K562 (cell line): ENCODE data around the gene CCDC187. TPM values are rescaled to one million over a fixed set of nuclear protein-coding genes. Genes with fewer than 3 reads are reported as not detected.

Source experiments
- ATAC-seq: fragments of 200-7000 bp; cut with Tn5 transposase; 3 replicates; pipeline ENCODE4 v1.9.1; 2020; ENCODE audit warnings: moderate library complexity
- BruUV-seq: library from RNA; stranded (reverse); fragments of 400-500 nt; replicated peaks from 2 replicates; lab custom pipeline; 2021; lab: Mats Ljungman, UMichigan
- CTCF ChIA-PET: fragments of 300-600 bp; formaldehyde crosslinking; extraction: SDS; loops from one replicate; lab custom pipeline; 2021; ENCODE audit warnings: low intra/inter-chr PET ratio; lab: Yijun Ruan, JAX
- POLR2A ChIA-PET: fragments of 300-600, 350-650 bp; sonication (Branson Sonifier 250); formaldehyde crosslinking; extraction: SDS; loops from one replicate; lab custom pipeline; 2021; ENCODE audit warnings: antibody characterized with exemption, inconsistent platforms; lab: Yijun Ruan, JAX
- DNase-seq, 4 experiments: peaks; one replicate each; pipeline versions ENCODE4 v3.0.0 to v3.0.0-alpha.2; 2011 to 2018; ENCODE audit warnings: low spot score in 3 of 4, mixed read lengths in 3 of 4; ENCODE audit errors: extremely low read depth in 1 of 4
- FAIRE-seq: peaks from 2 replicates; lab custom pipeline; 2011; peaks lifted over from hg19 to GRCh38; lab: Jason Lieb, UNC
- H2AFZ ChIP-seq: 2 replicates; pipeline ENCODE4 v1.6.0; 2011; ENCODE audit warnings: low read depth, low read length, control low read depth, inconsistent platforms
- H3K27ac ChIP-seq: fragments of 200-600 bp; 3 replicates; pipeline ENCODE4 v1.8.0; 2011; ENCODE audit warnings: low read depth, mild to moderate bottlenecking, control low read depth, inconsistent platforms, low read length, moderate library complexity, mixed read lengths; ENCODE audit errors: extremely low read depth
- H3K27me3 ChIP-seq, 2 experiments: fragments of 300-600 bp in 1 of 2; 2 replicates in 1 of 2; 3 replicates in 1 of 2; pipeline versions ENCODE4 v1.6.0 to v1.8.0; 2011; ENCODE audit warnings: inconsistent platforms in 2 of 2, low read length in 2 of 2, mild to moderate bottlenecking in 1 of 2, mixed read lengths in 1 of 2, moderate library complexity in 1 of 2; ENCODE audit not compliant: control insufficient read depth in 2 of 2, insufficient read depth in 2 of 2
- H3K36me3 ChIP-seq: fragments of 300-600 bp; 3 replicates; pipeline ENCODE4 v1.8.0; 2011; ENCODE audit warnings: mild to moderate bottlenecking, low read length, inconsistent platforms; ENCODE audit not compliant: control insufficient read depth, insufficient read depth
- H3K4me1 ChIP-seq, 2 experiments: fragments of 200-600 bp in 1 of 2; replicated peaks in 1 of 2; 2 replicates in 1 of 2; 3 replicates in 1 of 2; pipeline versions ENCODE4 v1.5.1 to v1.8.0; 2011; ENCODE audit warnings: inconsistent platforms in 2 of 2, low read length in 2 of 2, mild to moderate bottlenecking in 1 of 2, mixed read lengths in 1 of 2, moderate library complexity in 1 of 2; ENCODE audit not compliant: control insufficient read depth in 2 of 2, insufficient read depth in 2 of 2
- H3K4me2 ChIP-seq: 2 replicates; pipeline ENCODE4 v1.6.1; 2011; ENCODE audit warnings: low read length, control low read depth, inconsistent platforms, mixed read lengths; ENCODE audit not compliant: insufficient read depth
- H3K4me3 ChIP-seq: fragments of 200-600 bp; sonication (generic), shearing (Covaris generic); 2 replicates; pipeline ENCODE4 v1.5.1; 2016; ENCODE audit warnings: control low read depth, inconsistent platforms
- H3K79me2 ChIP-seq: fragments of 200-600 bp; 3 replicates; pipeline ENCODE4 v1.8.0; 2011; ENCODE audit warnings: low read length, inconsistent platforms; ENCODE audit not compliant: control insufficient read depth, insufficient read depth
- H3K9ac ChIP-seq, 2 experiments: 2 replicates each; pipeline versions ENCODE4 v1.6.0 to v1.6.1; 2011; ENCODE audit warnings: low read depth in 2 of 2, low read length in 2 of 2, control low read depth in 1 of 2, inconsistent platforms in 1 of 2, mild to moderate bottlenecking in 1 of 2, mixed read lengths in 1 of 2; ENCODE audit not compliant: insufficient read depth in 1 of 2
- H3K9me1 ChIP-seq: one replicate; pipeline ENCODE4 v1.6.0; 2011; ENCODE audit warnings: inconsistent platforms, mild to moderate bottlenecking, low read length, moderate library complexity; ENCODE audit not compliant: control insufficient read depth, insufficient read depth
- H3K9me3 ChIP-seq: replicated peaks from 2 replicates; pipeline ENCODE4 v1.5.1; 2011; ENCODE audit warnings: low read depth, low read length, inconsistent platforms; ENCODE audit not compliant: control insufficient read depth, insufficient read depth
- H4K20me1 ChIP-seq: replicated peaks from 2 replicates; pipeline ENCODE4 v1.6.1; 2011; ENCODE audit warnings: low read length, inconsistent platforms, mixed read lengths; ENCODE audit not compliant: control insufficient read depth, insufficient read depth
- BRD4 ChIP-seq: fragments of 200-600 bp; sonication (generic); IDR thresholded peaks from 2 replicates; pipeline ENCODE4 v1.6.1; 2017; ENCODE audit warnings: inconsistent platforms
- HDAC8 ChIP-seq: fragments of 450-650 bp; IDR thresholded peaks from 2 replicates; pipeline ENCODE4 v1.6.1; 2016; ENCODE audit warnings: mild to moderate bottlenecking, missing genetic modification characterization, moderate library complexity, missing compliant biosample characterization
- MTA1 ChIP-seq: fragments of 450-650 bp; IDR thresholded peaks from 2 replicates; pipeline ENCODE4 v1.6.1; 2017; ENCODE audit warnings: borderline replicate concordance
- XRCC5 ChIP-seq: fragments of 200-400 bp; formaldehyde crosslinking; IDR thresholded peaks from 2 replicates; pipeline ENCODE4 v1.6.1; 2017; ENCODE audit warnings: low read depth, mild to moderate bottlenecking, low read length
- ZBED1 ChIP-seq: IDR thresholded peaks from 2 replicates; pipeline ENCODE4 v1.6.1; 2014
- ZFP1 ChIP-seq: fragments of 450-650 bp; formaldehyde crosslinking; IDR thresholded peaks from 2 replicates; pipeline ENCODE4 v1.4.0; 2020; ENCODE audit warnings: mild to moderate bottlenecking, mixed read lengths
- ZNF57 ChIP-seq: fragments of 450-650 bp; formaldehyde crosslinking; IDR thresholded peaks from 2 replicates; pipeline ENCODE4 v1.4.0; 2020; ENCODE audit warnings: mild to moderate bottlenecking, moderate library complexity
- WGBS: fragments of 100-300 bp; shearing (Covaris generic); methylation state at CpG from one replicate; pipeline ENCODE4 v1.1.6; 2016; ENCODE audit warnings: low coverage, mixed read lengths; ENCODE audit not compliant: insufficient coverage; ENCODE audit errors: missing lambda C conversion rate; 5-methylcytosine and 5-hydroxymethylcytosine counted together
- in situ Hi-C: fragments of 300-500 bp; cut with MboI; formaldehyde crosslinking; loops from 4 replicates; pipeline ENCODE4 v1.15.0; 2018; ENCODE audit warnings: inconsistent platforms, mixed read lengths
- intact Hi-C: fragments of 100-400 bp; cut with micrococcal nuclease; formaldehyde crosslinking; loops from 2 replicates; pipeline ENCODE4 v1.14.2; 2022
- polyA plus RNA-seq, 8 experiments: library from polyadenylated mRNA; depleted of rRNA in 4 of 8; stranded (reverse) in 5 of 8; unstranded in 3 of 8; fragments of >200 nt; fragmentation: Nextera tagmentation in 2 of 8; fragmentation: Illumina TruSeq in 1 of 8; extraction: Ambion mirVana in 2 of 8; extraction: Trizol in 1 of 8; gene quantifications; 2 replicates each; pipeline versions ENCODE4 v1.2.1 to v1.2.3, GENCODE V29; 2011 to 2014; ENCODE audit warnings: inconsistent platforms in 1 of 8, missing spikeins in 1 of 8
- total RNA-seq, 7 experiments: library from RNA; depleted of rRNA in 6 of 7; stranded (reverse); fragments of >200 nt in 6 of 7; fragmentation: Illumina TruSeq in 2 of 7; extraction: Trizol in 2 of 7; gene quantifications; 2 replicates each; pipeline versions ENCODE4 v1.2.1 to v1.2.3, GENCODE V29; 2011 to 2021; ENCODE audit warnings: low replicate concordance in 1 of 7
- TF ChIP-seq, protein P1 (sequence below): IDR thresholded peaks from 2 replicates; pipeline ENCODE4 v1.6.1; 2011; ENCODE audit warnings: borderline replicate concordance, low read depth, mild to moderate bottlenecking, moderate library complexity, low read length; ENCODE audit not compliant: insufficient read depth, poor library complexity, severe bottlenecking
- TF ChIP-seq, protein P2 (sequence below): fragments of 450-650 bp; IDR thresholded peaks from 2 replicates; pipeline ENCODE4 v1.6.1; 2018; ENCODE audit warnings: mild to moderate bottlenecking, low read depth; ENCODE audit not compliant: partially characterized antibody
- TF ChIP-seq, protein P3 (sequence below): sonication (generic); formaldehyde crosslinking; IDR thresholded peaks from 2 replicates; pipeline ENCODE4 v1.8.0; 2022; ENCODE audit warnings: mild to moderate bottlenecking, missing genetic modification reagents
- TF ChIP-seq, protein P4 (sequence below): fragments of 250-450 bp; sonication (Bioruptor Pico); IDR thresholded peaks from 2 replicates; pipeline ENCODE4 v1.8.0; 2022; ENCODE audit warnings: moderate library complexity, mild to moderate bottlenecking, inconsistent platforms

CCDC187 gene
- total and polyA plus RNA-seq, 9 of the 15 experiments (the other 6 are each of a cell fraction or from before 2014, with no cell fraction given): not detected

DNA sequence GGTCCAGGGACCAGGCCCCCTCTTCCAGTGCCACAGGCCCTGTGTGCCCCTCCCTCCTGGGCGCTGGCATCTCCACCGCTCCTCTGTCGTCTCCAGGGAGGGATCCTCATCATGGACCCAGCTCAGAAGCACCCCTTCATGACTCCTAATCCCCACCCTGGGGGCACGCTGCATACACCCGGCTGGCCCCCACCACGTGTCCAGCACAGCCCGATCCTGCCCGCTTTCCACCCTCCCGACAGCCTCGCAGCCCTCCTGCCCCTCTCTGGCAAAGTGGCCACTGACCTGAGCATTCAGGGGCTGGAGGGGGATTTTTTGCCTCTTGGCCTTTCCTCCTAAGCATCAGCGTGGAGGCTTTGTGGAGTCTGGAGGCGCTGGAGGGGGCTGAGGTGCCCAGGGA lies 1.4 kb downstream of the CCDC187 start:
- H2AFZ ChIP-seq: no peak overlapping the region
- H3K27me3 ChIP-seq: peaks cover 15 to 72% of the 10 kb centered on the region in 2 experiments
- no peaks in the 10 kb centered on the region for H3K36me3 ChIP-seq
- ChIA-PET CTCF (no interaction called here), POLR2A (interaction anchor here (0.6 to 1.0 kb wide), 2 partner anchors 332 to 341 kb away, joined by 3 read pairs; partner anchors contain the start of gene UBAC1)
- H3K9ac ChIP-seq: no peak overlapping the region
- no peak for DNase-seq
- peaks cover 5 to 63% of the 10 kb centered on the region in 2 experiments; a peak in 3 of 5 replicates for H3K4me1 ChIP-seq
- no peak for ATAC-seq
- no peaks in the 10 kb centered on the region for H3K79me2 ChIP-seq
- in situ Hi-C loops (no loop called here), intact Hi-C loops (no loop called here)
- FAIRE-seq: no peak
- H3K9me1 ChIP-seq: no peaks in the 10 kb centered on the region
- BruUV-seq: no TSS peak
- no peak for TF ChIP-seq BRD4
- TF ChIP-seq XRCC5: no peak
- no peak for TF ChIP-seq ZNF57
- no peak for TF ChIP-seq ZBED1
- TF ChIP-seq, protein P1, sequence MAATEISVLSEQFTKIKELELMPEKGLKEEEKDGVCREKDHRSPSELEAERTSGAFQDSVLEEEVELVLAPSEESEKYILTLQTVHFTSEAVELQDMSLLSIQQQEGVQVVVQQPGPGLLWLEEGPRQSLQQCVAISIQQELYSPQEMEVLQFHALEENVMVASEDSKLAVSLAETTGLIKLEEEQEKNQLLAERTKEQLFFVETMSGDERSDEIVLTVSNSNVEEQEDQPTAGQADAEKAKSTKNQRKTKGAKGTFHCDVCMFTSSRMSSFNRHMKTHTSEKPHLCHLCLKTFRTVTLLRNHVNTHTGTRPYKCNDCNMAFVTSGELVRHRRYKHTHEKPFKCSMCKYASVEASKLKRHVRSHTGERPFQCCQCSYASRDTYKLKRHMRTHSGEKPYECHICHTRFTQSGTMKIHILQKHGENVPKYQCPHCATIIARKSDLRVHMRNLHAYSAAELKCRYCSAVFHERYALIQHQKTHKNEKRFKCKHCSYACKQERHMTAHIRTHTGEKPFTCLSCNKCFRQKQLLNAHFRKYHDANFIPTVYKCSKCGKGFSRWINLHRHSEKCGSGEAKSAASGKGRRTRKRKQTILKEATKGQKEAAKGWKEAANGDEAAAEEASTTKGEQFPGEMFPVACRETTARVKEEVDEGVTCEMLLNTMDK: no peak
- TF ChIP-seq, protein P2, sequence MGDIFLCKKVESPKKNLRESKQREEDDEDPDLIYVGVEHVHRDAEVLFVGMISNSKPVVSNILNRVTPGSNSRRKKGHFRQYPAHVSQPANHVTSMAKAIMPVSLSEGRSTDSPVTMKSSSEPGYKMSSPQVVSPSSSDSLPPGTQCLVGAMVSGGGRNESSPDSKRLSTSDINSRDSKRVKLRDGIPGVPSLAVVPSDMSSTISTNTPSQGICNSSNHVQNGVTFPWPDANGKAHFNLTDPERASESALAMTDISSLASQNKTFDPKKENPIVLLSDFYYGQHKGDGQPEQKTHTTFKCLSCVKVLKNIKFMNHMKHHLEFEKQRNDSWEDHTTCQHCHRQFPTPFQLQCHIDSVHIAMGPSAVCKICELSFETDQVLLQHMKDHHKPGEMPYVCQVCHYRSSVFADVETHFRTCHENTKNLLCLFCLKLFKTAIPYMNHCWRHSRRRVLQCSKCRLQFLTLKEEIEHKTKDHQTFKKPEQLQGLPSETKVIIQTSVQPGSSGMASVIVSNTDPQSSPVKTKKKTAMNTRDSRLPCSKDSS: no peak
- TF ChIP-seq HDAC8 (tag): no peak
- no peak for TF ChIP-seq MTA1
- TF ChIP-seq ZFP1 (CRISPR knock-in tag): no peak
- TF ChIP-seq, protein P3, sequence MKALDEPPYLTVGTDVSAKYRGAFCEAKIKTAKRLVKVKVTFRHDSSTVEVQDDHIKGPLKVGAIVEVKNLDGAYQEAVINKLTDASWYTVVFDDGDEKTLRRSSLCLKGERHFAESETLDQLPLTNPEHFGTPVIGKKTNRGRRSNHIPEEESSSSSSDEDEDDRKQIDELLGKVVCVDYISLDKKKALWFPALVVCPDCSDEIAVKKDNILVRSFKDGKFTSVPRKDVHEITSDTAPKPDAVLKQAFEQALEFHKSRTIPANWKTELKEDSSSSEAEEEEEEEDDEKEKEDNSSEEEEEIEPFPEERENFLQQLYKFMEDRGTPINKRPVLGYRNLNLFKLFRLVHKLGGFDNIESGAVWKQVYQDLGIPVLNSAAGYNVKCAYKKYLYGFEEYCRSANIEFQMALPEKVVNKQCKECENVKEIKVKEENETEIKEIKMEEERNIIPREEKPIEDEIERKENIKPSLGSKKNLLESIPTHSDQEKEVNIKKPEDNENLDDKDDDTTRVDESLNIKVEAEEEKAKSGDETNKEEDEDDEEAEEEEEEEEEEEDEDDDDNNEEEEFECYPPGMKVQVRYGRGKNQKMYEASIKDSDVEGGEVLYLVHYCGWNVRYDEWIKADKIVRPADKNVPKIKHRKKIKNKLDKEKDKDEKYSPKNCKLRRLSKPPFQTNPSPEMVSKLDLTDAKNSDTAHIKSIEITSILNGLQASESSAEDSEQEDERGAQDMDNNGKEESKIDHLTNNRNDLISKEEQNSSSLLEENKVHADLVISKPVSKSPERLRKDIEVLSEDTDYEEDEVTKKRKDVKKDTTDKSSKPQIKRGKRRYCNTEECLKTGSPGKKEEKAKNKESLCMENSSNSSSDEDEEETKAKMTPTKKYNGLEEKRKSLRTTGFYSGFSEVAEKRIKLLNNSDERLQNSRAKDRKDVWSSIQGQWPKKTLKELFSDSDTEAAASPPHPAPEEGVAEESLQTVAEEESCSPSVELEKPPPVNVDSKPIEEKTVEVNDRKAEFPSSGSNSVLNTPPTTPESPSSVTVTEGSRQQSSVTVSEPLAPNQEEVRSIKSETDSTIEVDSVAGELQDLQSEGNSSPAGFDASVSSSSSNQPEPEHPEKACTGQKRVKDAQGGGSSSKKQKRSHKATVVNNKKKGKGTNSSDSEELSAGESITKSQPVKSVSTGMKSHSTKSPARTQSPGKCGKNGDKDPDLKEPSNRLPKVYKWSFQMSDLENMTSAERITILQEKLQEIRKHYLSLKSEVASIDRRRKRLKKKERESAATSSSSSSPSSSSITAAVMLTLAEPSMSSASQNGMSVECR (CRISPR knock-in tag): no peak
- TF ChIP-seq, protein P4, sequence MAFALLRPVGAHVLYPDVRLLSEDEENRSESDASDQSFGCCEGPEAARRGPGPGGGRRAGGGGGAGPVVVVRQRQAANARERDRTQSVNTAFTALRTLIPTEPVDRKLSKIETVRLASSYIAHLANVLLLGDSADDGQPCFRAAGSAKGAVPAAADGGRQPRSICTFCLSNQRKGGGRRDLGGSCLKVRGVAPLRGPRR (CRISPR knock-in tag): no peak
- no peaks in the 10 kb centered on the region; the same call in none of the 2 replicates for H4K20me1 ChIP-seq
- WGBS: 37% methylated on average over 12 of the region's 12 CpGs
- H3K4me2 ChIP-seq: no peak overlapping the region
- peaks cover 5% of the 10 kb centered on the region; the same call in 1 of the 2 replicates for H3K9me3 ChIP-seq
- H3K4me3 ChIP-seq: no peak overlapping the region
- H3K27ac ChIP-seq: no peak overlapping the region
